Measurements from ENCODE around the gene IL15. TPM values are rescaled to one million over a fixed set of nuclear protein-coding genes. Genes with fewer than 3 reads are reported as not detected.
A peak's percentile ranks its signal among the peaks of the same experiment; 100 is the strongest.

The IL15 gene
- total RNA-seq, 1 donor from 2014 or later: 3.8 TPM

DNA sequence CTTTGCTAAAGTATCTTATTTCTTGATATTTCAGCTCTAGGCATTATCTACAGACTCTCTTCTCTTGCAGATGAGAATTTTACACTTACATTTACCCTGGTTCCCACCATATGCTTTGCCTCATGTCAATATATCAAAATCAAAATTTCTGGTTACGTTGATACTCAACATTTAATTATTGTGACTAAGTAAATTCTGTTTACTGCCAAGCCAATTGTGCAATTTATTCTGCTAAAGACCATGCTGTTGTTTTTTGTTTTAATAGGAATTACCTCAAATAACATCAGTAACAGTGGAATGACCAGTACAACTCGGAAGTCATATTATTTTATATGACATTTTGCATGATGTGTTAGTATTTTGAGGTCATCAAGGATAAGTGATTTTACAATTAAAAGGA is 125.5 kb downstream of the IL15 start:
- H3K4me3 Mint-ChIP-seq (ENCODE audit: unreplicated experiment): no peak overlapping the region
- H3K27me3 Mint-ChIP-seq (ENCODE audit: unreplicated experiment): no peaks in the 10 kb centered on the region
- peaks cover 19% of the 10 kb centered on the region for H3K4me1 Mint-ChIP-seq (ENCODE audit: unreplicated experiment)
- no peaks in the 10 kb centered on the region for H3K36me3 Mint-ChIP-seq (ENCODE audit: unreplicated experiment)
- no peak overlapping the region for H3K27ac Mint-ChIP-seq (ENCODE audit: unreplicated experiment)
- DNase-seq (ENCODE audit: extremely low spot score, unreplicated experiment): no peak
- peaks cover 5% of the 10 kb centered on the region for H3K9me3 Mint-ChIP-seq (ENCODE audit: unreplicated experiment)
- TF ChIP-seq, protein P1, sequence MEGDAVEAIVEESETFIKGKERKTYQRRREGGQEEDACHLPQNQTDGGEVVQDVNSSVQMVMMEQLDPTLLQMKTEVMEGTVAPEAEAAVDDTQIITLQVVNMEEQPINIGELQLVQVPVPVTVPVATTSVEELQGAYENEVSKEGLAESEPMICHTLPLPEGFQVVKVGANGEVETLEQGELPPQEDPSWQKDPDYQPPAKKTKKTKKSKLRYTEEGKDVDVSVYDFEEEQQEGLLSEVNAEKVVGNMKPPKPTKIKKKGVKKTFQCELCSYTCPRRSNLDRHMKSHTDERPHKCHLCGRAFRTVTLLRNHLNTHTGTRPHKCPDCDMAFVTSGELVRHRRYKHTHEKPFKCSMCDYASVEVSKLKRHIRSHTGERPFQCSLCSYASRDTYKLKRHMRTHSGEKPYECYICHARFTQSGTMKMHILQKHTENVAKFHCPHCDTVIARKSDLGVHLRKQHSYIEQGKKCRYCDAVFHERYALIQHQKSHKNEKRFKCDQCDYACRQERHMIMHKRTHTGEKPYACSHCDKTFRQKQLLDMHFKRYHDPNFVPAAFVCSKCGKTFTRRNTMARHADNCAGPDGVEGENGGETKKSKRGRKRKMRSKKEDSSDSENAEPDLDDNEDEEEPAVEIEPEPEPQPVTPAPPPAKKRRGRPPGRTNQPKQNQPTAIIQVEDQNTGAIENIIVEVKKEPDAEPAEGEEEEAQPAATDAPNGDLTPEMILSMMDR (IDR thresholded peaks at IDR 0.05): no peak

DNA sequence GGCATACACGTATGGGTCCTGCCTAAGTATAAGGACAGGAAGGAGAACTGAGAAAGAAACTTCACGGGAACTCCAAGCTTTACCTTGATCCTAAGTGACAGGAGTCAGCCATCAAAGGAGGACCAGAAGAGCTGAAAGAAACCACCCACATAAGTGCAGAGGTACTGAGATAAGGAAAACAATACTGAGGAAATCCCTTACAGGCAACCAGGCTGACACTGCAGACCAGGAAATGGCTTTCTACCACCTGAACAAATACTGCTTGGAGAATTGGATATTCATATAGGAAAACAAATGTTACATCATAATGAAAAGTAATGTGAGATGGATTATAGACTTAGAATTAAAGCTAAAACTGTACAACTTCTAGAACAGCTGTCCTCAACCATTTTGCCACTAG is 127.0 kb downstream of the IL15 start:
- Mint-ChIP-seq H3K9me3 (ENCODE audit: unreplicated experiment) (peaks cover 9% of the 10 kb centered on the region), H3K27me3 (ENCODE audit: unreplicated experiment) (no peaks in the 10 kb centered on the region), H3K36me3 (ENCODE audit: unreplicated experiment) (no peaks in the 10 kb centered on the region), H3K27ac (ENCODE audit: unreplicated experiment) (peak overlapping the region; percentile 16), H3K4me3 (ENCODE audit: unreplicated experiment) (no peak overlapping the region), H3K4me1 (ENCODE audit: unreplicated experiment) (peaks cover 13% of the 10 kb centered on the region)
- no peak for DNase-seq (ENCODE audit: extremely low spot score, unreplicated experiment)
- TF ChIP-seq, protein P1 (IDR thresholded peaks at IDR 0.05): no peak

DNA sequence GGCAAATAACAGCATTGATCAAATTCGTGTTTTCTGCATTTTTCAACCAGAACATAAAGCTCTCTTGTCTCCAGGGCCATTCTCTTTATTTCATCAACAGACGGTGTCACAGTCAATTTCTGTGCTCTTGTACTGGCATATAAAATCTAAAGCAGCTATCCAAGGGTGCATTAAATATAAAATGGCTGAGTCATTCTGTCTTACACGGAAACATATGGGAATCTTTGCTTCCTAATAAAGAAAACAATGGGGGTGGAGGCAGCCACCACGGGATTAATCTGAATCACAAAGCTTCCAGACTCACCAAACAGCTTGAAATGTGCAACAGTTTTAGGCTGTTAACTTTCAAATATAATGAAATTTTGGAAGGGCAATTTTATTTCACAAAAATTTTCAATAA is 132.6 kb downstream of the IL15 start:
- Mint-ChIP-seq H3K9me3 (ENCODE audit: unreplicated experiment) (peaks cover 9% of the 10 kb centered on the region), H3K27ac (ENCODE audit: unreplicated experiment) (peak overlapping the region; percentile 86), H3K4me1 (ENCODE audit: unreplicated experiment) (peaks cover 27% of the 10 kb centered on the region), H3K36me3 (ENCODE audit: unreplicated experiment) (no peaks in the 10 kb centered on the region), H3K27me3 (ENCODE audit: unreplicated experiment) (no peaks in the 10 kb centered on the region), H3K4me3 (ENCODE audit: unreplicated experiment) (peak overlapping the region; percentile 4)
- TF ChIP-seq, protein P1 (IDR thresholded peaks at IDR 0.05): no peak
- DNase-seq (ENCODE audit: extremely low spot score, unreplicated experiment): no peak

DNA sequence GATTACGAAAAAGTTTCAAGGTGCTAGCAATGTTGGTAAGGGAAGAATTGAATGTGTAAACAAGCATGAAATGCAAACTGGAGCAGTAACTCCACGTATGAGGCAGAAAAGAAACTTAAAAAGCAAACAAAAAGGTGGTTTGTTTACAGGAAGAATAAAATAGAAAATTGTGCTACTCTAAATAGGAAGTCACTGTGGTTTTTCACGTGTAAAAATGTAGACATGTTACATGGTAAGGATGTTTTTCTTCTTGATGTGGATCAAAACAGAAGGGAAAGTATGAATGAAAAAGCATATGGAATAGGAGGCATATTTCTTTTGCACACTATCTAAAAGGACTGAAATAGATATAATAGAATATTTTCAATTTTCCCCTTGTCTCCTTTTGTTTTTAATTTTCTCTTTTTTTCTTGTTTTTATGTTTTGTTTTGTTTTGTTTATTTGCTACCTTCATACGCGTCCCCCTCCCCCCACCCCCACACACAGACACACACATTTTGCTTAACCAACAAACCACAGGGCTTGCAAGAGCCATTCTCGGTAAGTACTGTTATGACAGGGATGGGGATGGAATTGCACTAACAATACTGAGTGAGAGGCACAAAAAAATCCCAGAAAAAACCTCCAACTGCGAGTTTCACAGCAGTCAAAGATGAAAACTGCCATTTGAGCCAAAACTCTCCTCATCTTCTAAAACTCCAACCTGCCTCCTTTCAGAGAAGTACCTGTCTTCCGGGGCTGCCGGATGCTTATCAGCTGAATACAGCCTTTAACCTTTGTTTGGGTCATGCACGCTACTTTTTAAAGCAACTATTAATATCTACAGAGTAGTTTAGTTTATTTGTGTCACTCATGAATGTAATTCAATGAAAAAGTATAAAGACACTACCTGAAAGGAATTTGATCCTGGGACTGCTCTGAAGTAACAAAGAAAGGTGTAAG is 135.8 kb downstream of the IL15 start:
- no peak overlapping the region for H3K27ac Mint-ChIP-seq (ENCODE audit: unreplicated experiment)
- no peaks in the 10 kb centered on the region for H3K36me3 Mint-ChIP-seq (ENCODE audit: unreplicated experiment)
- TF ChIP-seq, protein P1 (IDR thresholded peaks at IDR 0.05): no peak
- H3K4me3 Mint-ChIP-seq (ENCODE audit: unreplicated experiment): no peak overlapping the region
- no peak for DNase-seq (ENCODE audit: extremely low spot score, unreplicated experiment)
- H3K9me3 Mint-ChIP-seq (ENCODE audit: unreplicated experiment): peaks cover 4% of the 10 kb centered on the region
- no peaks in the 10 kb centered on the region for H3K27me3 Mint-ChIP-seq (ENCODE audit: unreplicated experiment)
- H3K4me1 Mint-ChIP-seq (ENCODE audit: unreplicated experiment): peaks cover 27% of the 10 kb centered on the region

DNA sequence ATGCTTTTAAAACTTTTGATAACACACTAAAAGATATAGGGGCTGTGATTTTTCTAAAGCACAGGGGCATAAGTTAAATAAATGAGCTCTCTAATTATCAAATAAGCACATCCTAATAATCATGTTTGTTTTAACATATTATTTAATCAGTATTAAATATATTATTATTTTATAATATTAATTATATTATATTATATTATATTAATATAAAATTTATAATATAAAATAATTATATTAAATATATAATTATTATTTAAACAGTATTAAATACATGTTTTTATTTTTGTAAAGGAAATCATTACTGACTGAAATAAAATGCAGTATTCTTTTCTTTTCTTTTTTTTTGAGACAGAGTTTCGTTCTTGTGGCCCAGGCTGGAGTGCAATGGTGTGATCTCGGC is 136.5 kb downstream of the IL15 start:
- no peaks in the 10 kb centered on the region for H3K36me3 Mint-ChIP-seq (ENCODE audit: unreplicated experiment)
- peaks cover 1% of the 10 kb centered on the region for H3K9me3 Mint-ChIP-seq (ENCODE audit: unreplicated experiment)
- no peak overlapping the region for H3K4me3 Mint-ChIP-seq (ENCODE audit: unreplicated experiment)
- peaks cover 22% of the 10 kb centered on the region for H3K4me1 Mint-ChIP-seq (ENCODE audit: unreplicated experiment)
- H3K27ac Mint-ChIP-seq (ENCODE audit: unreplicated experiment): no peak overlapping the region
- TF ChIP-seq, protein P1 (IDR thresholded peaks at IDR 0.05): no peak
- H3K27me3 Mint-ChIP-seq (ENCODE audit: unreplicated experiment): no peaks in the 10 kb centered on the region
- DNase-seq (ENCODE audit: extremely low spot score, unreplicated experiment): no peak
